ENCODE measurements around the gene RAP2C.
"Not testable (repeated sequence)": the region's sequence is repeated elsewhere in the genome, so short reads cannot be mapped to it uniquely, and the experiment has no call there.

RAP2C gene

GRCh38 chrX:132163094-132163493 is 56.2 kb downstream of the RAP2C start:
- H3K9me3 ChIP-seq (ENCODE audit: control insufficient read depth, insufficient read depth, low read depth, low read length); H3K4me1 ChIP-seq (ENCODE audit: control insufficient read depth, insufficient read depth, low read length); H3K27ac ChIP-seq (ENCODE audit: extremely low read depth, low read depth, low read length); H3K36me3 ChIP-seq (ENCODE audit: control insufficient read depth in 2 of 2, insufficient read depth in 1 of 2, low read length in 2 of 2); H3K4me3 ChIP-seq (ENCODE audit: low read depth, low read length); POLR2A ChIA-PET: not testable (repeated sequence)
- peak; percentile 58 for TF ChIP-seq ZNF585B (tag by site-specific recombination; IDR thresholded peaks at IDR 0.05)
- CTCF ChIA-PET = interaction anchor here (0.6 kb wide), 1 partner anchor 41 kb away, joined by 10 read pairs; no protein-coding TSS in a partner anchor

GRCh38 chrX:132153166-132153565 is 66.1 kb downstream of the RAP2C start:
- Histone ChIP-seq H3K9me3 (ENCODE audit: control insufficient read depth, insufficient read depth, low read depth, low read length) (no peaks in the 10 kb centered on the region), H3K36me3 (ENCODE audit: control insufficient read depth in 2 of 2, insufficient read depth in 1 of 2, low read length in 2 of 2) (no peaks in the 10 kb centered on the region), H3K4me3 (ENCODE audit: low read depth, low read length) (no peak overlapping the region), H3K27ac (ENCODE audit: extremely low read depth, low read depth, low read length) (no peak overlapping the region), H3K4me1 (ENCODE audit: control insufficient read depth, insufficient read depth, low read length) (no peaks in the 10 kb centered on the region)
- CTCF ChIA-PET = no interaction called here
- no peak for TF ChIP-seq TSHZ1 (tag by site-specific recombination; IDR thresholded peaks at IDR 0.05; ENCODE audit: borderline replicate concordance)
- no peak for TF ChIP-seq KLF17 (tag by site-specific recombination; IDR thresholded peaks at IDR 0.05)
- TF ChIP-seq ZNF645 (tag by site-specific recombination; IDR thresholded peaks at IDR 0.05) = no peak
- no peak for TF ChIP-seq ZSCAN16 (tag by site-specific recombination; IDR thresholded peaks at IDR 0.05)
- TF ChIP-seq ZNF416 (tag by site-specific recombination; IDR thresholded peaks at IDR 0.05) = no peak
- no peak for TF ChIP-seq SCRT2 (tag by site-specific recombination; IDR thresholded peaks at IDR 0.05)
- TF ChIP-seq ZNF157 (tag by site-specific recombination; IDR thresholded peaks at IDR 0.05) = no peak
- TF ChIP-seq ZNF473 (tag by site-specific recombination; IDR thresholded peaks at IDR 0.05) = no peak
- TF ChIP-seq RBAK (tag by site-specific recombination; IDR thresholded peaks at IDR 0.05) = no peak
- TF ChIP-seq SALL2 (tag by site-specific recombination; IDR thresholded peaks at IDR 0.05; ENCODE audit: borderline replicate concordance) = no peak
- POLR2A ChIA-PET = no interaction called here

Measured in HEK293 (cell line).